ENCODE results near the gene PRR36. TPM values are rescaled to one million over a fixed set of nuclear protein-coding genes. Genes with fewer than 3 reads are reported as not detected.

The PRR36 gene
- total RNA-seq, 6 donors from 2014 or later = 0.46 to 9.4 (median 2.7) TPM

DNA sequence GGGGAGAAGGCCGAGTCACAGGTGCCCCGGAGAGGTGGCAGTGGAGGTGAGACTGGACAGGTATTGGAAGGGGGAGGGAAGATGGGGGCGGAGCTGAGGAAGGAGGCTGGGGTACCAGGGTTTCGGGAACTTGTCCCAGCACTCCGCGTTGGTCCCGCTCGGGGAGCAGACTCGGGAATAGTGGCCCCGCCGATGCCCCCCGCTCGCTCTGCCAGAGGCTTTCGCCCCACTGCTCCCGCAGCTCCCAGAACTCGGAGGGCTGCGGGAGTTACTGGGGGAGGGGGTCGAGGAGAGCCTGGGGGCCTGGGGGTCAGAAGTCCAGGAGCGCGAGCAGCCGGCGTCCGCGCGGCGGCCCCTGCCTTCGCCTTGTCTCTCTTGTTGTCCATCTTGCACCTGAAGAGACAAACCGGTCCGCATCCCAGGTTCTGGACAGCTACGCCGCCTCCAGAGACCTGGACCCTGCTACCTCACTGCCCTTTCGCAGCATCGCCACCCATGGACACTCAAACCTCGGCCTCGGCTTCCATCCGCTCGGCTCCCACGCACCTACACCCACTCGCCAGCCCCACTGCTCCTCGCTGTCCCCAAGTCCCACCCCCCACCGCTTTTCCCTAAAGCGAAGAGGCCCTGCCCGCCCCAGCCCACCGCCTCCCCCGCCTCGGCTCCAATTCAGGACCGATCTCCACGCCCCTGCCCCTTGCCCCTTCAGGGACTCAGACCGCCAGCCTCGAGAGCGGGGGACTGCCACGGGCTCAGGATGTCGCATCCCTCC lies 700 bp downstream of the PRR36 start:
- no peaks in the 10 kb centered on the region for H3K9me3 ChIP-seq
- DNase-seq = peak in 1 of 2 donors; percentile 78
- no peak overlapping the region for H3K27ac ChIP-seq
- peaks cover 0 to 30% (median 13%) of the 10 kb centered on the region in 4 donors for H3K27me3 ChIP-seq
- H3K4me3 ChIP-seq = peak overlapping the region; percentile 2 to 54 (median 52)
- no peak for ATAC-seq (ENCODE audit: low FRiP score in 2 of 2)
- peaks cover 43 to 60% (median 45%) of the 10 kb centered on the region in 4 donors for H3K4me1 ChIP-seq
- H3K36me3 ChIP-seq = no peaks in the 10 kb centered on the region
- TF ChIP-seq, protein P1, sequence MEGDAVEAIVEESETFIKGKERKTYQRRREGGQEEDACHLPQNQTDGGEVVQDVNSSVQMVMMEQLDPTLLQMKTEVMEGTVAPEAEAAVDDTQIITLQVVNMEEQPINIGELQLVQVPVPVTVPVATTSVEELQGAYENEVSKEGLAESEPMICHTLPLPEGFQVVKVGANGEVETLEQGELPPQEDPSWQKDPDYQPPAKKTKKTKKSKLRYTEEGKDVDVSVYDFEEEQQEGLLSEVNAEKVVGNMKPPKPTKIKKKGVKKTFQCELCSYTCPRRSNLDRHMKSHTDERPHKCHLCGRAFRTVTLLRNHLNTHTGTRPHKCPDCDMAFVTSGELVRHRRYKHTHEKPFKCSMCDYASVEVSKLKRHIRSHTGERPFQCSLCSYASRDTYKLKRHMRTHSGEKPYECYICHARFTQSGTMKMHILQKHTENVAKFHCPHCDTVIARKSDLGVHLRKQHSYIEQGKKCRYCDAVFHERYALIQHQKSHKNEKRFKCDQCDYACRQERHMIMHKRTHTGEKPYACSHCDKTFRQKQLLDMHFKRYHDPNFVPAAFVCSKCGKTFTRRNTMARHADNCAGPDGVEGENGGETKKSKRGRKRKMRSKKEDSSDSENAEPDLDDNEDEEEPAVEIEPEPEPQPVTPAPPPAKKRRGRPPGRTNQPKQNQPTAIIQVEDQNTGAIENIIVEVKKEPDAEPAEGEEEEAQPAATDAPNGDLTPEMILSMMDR (IDR thresholded peaks at IDR 0.05) = no peak
- 32 to 37% methylated on average over 20 to 46 of the region's 53 CpGs for WGBS, 2 donors

DNA sequence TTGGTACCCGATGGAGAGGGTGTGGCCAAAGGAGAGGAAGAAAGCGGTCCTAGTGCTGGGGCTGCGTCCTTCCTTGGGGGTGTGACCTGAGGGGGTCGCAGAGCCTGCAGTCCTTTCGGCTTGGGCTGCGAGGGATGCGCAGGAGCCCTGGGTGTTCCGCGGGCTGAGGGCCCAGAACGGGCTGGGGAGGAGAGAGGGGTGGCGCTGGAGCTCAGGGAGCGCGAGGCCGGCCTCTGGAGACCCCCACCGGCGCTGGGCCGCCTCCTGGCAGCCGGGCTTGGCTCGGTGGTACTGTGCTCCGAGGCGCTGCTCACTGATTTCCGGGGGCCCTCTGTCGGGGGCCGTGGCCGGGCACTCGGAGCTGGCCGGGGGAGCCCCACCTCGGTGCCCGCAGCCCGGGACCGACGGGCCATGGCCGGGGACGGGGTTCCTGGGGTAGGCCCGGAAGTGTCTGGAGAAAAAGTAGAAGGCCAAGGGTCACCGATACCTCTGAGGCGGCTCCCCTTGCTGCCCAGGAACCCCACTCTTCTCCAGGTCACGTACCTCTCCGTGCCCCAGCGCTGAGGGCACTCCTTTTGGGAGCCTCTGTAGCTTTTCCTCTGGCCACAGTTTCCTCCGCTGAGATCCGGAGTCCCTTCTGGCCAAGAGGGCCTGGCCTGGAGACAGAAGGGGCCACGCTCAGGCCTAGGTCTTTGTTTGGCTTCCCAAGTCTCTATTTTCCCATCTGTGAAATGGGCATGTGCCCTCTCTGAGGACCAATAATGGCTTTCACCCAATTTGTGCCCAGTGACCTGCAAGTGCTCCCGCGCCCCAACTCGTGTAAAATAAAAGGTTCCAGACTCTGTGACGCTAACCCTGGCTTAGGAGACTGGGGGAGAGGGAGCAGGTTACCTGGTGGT lies 1.6 kb downstream of the PRR36 start:
- no peak for ATAC-seq (ENCODE audit: low FRiP score in 2 of 2)
- H3K36me3 ChIP-seq = no peaks in the 10 kb centered on the region
- H3K4me1 ChIP-seq = peaks cover 45 to 67% (median 48%) of the 10 kb centered on the region in 4 donors
- peak in 1 of 2 donors; percentile 83 for DNase-seq
- TF ChIP-seq, protein P1 (IDR thresholded peaks at IDR 0.05) = no peak
- TF ChIP-seq POLR2A (IDR thresholded peaks at IDR 0.05) (no peak), EP300 (IDR thresholded peaks at IDR 0.05) (no peak), POLR2AphosphoS5 (IDR thresholded peaks at IDR 0.05) (no peak)
- no peaks in the 10 kb centered on the region for H3K9me3 ChIP-seq
- H3K4me3 ChIP-seq = peak overlapping the region in 2 of 4 donors; percentile 21 to 33
- H3K27me3 ChIP-seq = peaks cover 0 to 30% (median 13%) of the 10 kb centered on the region in 4 donors
- H3K27ac ChIP-seq = peak overlapping the region in 1 of 4 donors; percentile 67
- WGBS, 2 donors = 53 to 59% methylated on average over 19 to 35 of the region's 47 CpGs

DNA sequence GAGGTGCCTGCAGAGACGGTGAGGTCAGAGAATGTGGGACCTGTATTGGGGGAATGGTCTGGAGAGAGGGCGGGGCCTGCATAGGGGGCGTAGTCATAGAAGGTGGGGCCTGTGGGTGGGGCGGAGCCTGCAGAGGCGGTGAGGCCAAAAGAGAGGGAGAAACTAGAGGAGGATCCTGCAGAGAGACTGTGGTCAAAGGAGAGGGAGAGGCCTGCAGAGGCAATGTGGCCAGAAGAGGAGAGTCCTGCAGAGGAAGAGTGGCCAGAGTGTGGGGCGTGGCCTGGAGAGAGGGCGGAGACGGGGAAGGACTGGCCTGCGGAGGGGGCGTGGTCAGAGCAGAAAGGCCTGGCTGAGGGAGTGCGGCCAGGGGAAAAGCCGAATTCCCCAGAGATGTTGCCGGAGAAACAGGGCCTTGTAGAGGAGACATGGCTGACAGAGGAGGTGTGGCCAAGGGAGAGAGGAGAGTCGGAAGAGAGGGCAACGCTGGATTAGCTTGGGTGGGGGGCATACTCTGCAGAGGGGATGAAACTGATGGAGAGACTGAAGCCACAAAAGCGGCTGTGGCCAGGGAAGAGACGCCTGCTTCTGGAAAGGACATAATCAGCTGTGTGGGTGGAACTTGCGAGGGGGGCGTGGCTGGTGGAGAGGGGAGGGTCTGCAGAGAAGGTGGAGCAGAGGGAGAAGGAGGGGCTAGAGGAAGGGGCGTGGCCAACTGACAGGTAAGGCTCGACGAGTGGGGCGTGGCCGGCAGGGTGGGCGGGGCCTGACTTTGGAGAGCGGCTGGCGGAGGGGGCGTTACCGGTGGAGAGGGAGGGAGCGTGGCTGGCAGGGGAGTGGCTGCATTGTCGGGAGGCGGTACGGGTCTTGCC lies 2.5 kb downstream of the PRR36 start:
- Histone ChIP-seq H3K4me3 (peak overlapping the region in 3 of 4 donors; percentile 14 to 33 (median 21)), H3K27ac (peak overlapping the region; percentile 17 to 67 (median 40))
- 5 to 7% methylated on average over 33 of the region's 33 CpGs for WGBS, 2 donors

More for the DNA sequence above, 2.5 kb downstream of the PRR36 start:
- TF ChIP-seq, protein P1 (IDR thresholded peaks at IDR 0.05) = no peak
- TF ChIP-seq POLR2AphosphoS5 (IDR thresholded peaks at IDR 0.05) (no peak), POLR2A (IDR thresholded peaks at IDR 0.05) (no peak), EP300 (IDR thresholded peaks at IDR 0.05) (no peak)
- Histone ChIP-seq H3K36me3 (no peaks in the 10 kb centered on the region), H3K4me1 (peaks cover 45 to 67% (median 48%) of the 10 kb centered on the region in 4 donors), H3K9me3 (no peaks in the 10 kb centered on the region), H3K27me3 (peaks cover 0 to 30% (median 16%) of the 10 kb centered on the region in 4 donors)
- ATAC-seq (ENCODE audit: low FRiP score in 2 of 2) (peak; percentile 70 to 81), DNase-seq (peak; percentile 97)
